ENCODE results near the gene ATF6B. TPM values are rescaled to one million over a fixed set of nuclear protein-coding genes. Genes with fewer than 3 reads are reported as not detected.

Gene ATF6B
- total and polyA plus RNA-seq, 2 of the 13 experiments (the other 11 are each of a cell fraction or from before 2014, with no cell fraction given) = 18.1 to 44.0 TPM

DNA sequence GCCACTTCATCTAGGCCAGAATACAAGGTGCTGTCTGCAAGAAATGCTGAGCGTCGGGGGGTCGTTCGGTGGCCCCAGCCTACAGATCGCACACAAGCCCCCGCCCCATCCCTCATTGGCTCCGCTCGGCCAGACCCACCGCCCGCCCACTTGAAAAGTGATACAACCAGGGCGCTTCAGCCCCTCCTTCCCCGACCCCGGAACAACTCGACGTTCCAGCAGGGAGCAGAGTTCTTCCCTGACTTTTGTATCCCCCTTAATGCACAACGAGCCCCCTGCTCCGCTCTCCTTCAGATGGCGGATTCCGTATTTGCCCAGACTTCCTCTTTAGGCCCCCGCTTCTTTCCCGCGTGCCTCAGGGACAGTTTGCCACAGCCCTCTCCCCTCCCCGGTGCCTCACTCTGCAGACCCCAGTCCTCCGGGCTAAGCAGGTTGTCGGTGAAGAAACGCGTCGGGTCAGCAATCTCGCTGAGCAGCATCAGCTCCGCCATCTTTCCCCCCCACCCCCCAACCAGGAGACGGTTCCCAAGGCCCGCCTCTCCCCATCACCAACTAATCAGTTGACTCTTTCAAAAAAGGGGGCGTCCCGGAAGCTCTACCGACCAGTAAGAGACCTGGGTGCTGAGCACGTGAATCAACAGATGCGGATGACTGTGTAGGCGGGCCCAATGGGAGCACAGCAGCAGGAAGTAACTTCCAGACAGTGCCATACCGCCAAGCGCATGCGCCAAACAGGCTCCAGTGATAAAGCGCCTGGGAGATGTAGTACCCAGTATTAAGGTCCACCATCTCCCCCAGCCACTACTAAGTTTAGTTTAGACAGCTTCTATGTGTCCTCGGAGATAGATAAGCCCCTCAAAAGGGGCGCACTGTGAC, at the start of gene ATF6B (continued):
- TF ChIP-seq, protein P1, sequence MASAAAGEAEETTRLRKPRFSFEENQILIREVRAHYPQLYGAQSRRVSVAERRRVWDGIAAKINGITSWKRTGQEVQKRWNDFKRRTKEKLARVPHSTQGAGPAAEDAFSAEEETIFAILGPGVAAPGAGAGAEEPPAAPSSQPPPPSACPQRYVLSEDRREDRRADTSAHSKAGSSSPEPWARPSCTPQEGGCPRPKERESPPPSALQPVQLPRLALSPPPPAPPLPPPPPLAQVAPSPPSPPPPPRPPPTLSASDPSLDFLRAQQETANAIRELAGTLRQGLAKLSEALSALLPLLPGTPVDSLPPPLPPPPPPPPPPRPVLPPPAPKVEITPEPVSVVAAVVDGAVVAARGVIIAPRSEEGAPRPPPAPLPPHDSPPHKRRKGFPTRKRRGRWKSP (CRISPR knock-in tag; IDR thresholded peaks at IDR 0.05) = 0 out of 2 replicates have a peak, but pooled peaks have one; percentile 54
- TF ChIP-seq NR2C2 (CRISPR knock-in tag; IDR thresholded peaks at IDR 0.05; ENCODE audit: borderline replicate concordance) (peak; percentile 91), SMAD3 (CRISPR knock-in tag; IDR thresholded peaks at IDR 0.05) (0 out of 2 replicates have a peak, but pooled peaks have one; percentile 35), DPF2 (CRISPR knock-in tag; IDR thresholded peaks at IDR 0.05; ENCODE audit: borderline replicate concordance, low read depth) (no peak), ZSCAN20 (CRISPR knock-in tag; IDR thresholded peaks at IDR 0.05; ENCODE audit: borderline replicate concordance) (no peak), KDM3A (CRISPR knock-in tag; IDR thresholded peaks at IDR 0.05; ENCODE audit: low read depth) (0 out of 2 replicates have a peak, but pooled peaks have one; percentile 38), ZSCAN9 (CRISPR knock-in tag; IDR thresholded peaks at IDR 0.05; ENCODE audit: borderline replicate concordance) (0 out of 2 replicates have a peak, but pooled peaks have one; percentile 32), NRL (CRISPR knock-in tag; IDR thresholded peaks at IDR 0.05; ENCODE audit: borderline replicate concordance) (peak; percentile 62; the same call in 1 of the 2 replicates), NKX3-1 (CRISPR knock-in tag; IDR thresholded peaks at IDR 0.05) (no peak), POGZ (CRISPR knock-in tag; IDR thresholded peaks at IDR 0.05) (peak; percentile 20), ZC3H13 (CRISPR knock-in tag; IDR thresholded peaks at IDR 0.05) (peak; percentile 85), SMARCE1 (IDR thresholded peaks at IDR 0.05; ENCODE audit: borderline replicate concordance) (no peak), ZBTB21 (CRISPR knock-in tag; IDR thresholded peaks at IDR 0.05) (no peak)
- TF ChIP-seq, protein P2, sequence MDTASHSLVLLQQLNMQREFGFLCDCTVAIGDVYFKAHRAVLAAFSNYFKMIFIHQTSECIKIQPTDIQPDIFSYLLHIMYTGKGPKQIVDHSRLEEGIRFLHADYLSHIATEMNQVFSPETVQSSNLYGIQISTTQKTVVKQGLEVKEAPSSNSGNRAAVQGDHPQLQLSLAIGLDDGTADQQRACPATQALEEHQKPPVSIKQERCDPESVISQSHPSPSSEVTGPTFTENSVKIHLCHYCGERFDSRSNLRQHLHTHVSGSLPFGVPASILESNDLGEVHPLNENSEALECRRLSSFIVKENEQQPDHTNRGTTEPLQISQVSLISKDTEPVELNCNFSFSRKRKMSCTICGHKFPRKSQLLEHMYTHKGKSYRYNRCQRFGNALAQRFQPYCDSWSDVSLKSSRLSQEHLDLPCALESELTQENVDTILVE (CRISPR knock-in tag; IDR thresholded peaks at IDR 0.05) = 0 out of 2 replicates have a peak, but pooled peaks have one; percentile 57
- TF ChIP-seq, protein P3, sequence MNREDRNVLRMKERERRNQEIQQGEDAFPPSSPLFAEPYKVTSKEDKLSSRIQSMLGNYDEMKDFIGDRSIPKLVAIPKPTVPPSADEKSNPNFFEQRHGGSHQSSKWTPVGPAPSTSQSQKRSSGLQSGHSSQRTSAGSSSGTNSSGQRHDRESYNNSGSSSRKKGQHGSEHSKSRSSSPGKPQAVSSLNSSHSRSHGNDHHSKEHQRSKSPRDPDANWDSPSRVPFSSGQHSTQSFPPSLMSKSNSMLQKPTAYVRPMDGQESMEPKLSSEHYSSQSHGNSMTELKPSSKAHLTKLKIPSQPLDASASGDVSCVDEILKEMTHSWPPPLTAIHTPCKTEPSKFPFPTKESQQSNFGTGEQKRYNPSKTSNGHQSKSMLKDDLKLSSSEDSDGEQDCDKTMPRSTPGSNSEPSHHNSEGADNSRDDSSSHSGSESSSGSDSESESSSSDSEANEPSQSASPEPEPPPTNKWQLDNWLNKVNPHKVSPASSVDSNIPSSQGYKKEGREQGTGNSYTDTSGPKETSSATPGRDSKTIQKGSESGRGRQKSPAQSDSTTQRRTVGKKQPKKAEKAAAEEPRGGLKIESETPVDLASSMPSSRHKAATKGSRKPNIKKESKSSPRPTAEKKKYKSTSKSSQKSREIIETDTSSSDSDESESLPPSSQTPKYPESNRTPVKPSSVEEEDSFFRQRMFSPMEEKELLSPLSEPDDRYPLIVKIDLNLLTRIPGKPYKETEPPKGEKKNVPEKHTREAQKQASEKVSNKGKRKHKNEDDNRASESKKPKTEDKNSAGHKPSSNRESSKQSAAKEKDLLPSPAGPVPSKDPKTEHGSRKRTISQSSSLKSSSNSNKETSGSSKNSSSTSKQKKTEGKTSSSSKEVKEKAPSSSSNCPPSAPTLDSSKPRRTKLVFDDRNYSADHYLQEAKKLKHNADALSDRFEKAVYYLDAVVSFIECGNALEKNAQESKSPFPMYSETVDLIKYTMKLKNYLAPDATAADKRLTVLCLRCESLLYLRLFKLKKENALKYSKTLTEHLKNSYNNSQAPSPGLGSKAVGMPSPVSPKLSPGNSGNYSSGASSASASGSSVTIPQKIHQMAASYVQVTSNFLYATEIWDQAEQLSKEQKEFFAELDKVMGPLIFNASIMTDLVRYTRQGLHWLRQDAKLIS (CRISPR knock-in tag; IDR thresholded peaks at IDR 0.05) = no peak
- TF ChIP-seq, protein P4, sequence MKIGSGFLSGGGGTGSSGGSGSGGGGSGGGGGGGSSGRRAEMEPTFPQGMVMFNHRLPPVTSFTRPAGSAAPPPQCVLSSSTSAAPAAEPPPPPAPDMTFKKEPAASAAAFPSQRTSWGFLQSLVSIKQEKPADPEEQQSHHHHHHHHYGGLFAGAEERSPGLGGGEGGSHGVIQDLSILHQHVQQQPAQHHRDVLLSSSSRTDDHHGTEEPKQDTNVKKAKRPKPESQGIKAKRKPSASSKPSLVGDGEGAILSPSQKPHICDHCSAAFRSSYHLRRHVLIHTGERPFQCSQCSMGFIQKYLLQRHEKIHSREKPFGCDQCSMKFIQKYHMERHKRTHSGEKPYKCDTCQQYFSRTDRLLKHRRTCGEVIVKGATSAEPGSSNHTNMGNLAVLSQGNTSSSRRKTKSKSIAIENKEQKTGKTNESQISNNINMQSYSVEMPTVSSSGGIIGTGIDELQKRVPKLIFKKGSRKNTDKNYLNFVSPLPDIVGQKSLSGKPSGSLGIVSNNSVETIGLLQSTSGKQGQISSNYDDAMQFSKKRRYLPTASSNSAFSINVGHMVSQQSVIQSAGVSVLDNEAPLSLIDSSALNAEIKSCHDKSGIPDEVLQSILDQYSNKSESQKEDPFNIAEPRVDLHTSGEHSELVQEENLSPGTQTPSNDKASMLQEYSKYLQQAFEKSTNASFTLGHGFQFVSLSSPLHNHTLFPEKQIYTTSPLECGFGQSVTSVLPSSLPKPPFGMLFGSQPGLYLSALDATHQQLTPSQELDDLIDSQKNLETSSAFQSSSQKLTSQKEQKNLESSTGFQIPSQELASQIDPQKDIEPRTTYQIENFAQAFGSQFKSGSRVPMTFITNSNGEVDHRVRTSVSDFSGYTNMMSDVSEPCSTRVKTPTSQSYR (CRISPR knock-in tag; IDR thresholded peaks at IDR 0.05; ENCODE audit: borderline replicate concordance) = 0 out of 2 replicates have a peak, but pooled peaks have one; percentile 51
- TF ChIP-seq, protein P5, sequence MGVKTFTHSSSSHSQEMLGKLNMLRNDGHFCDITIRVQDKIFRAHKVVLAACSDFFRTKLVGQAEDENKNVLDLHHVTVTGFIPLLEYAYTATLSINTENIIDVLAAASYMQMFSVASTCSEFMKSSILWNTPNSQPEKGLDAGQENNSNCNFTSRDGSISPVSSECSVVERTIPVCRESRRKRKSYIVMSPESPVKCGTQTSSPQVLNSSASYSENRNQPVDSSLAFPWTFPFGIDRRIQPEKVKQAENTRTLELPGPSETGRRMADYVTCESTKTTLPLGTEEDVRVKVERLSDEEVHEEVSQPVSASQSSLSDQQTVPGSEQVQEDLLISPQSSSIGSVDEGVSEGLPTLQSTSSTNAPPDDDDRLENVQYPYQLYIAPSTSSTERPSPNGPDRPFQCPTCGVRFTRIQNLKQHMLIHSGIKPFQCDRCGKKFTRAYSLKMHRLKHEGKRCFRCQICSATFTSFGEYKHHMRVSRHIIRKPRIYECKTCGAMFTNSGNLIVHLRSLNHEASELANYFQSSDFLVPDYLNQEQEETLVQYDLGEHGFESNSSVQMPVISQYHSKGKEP (CRISPR knock-in tag; IDR thresholded peaks at IDR 0.05) = no peak

Measured in HepG2 (cell line).